MM.1S (cell line): ENCODE results near the gene TTC38.
A peak's percentile ranks its signal among the peaks of the same experiment; 100 is the strongest.

Source experiments
- DNase-seq: peaks from one replicate; pipeline ENCODE4 v3.0.0-alpha.2; 2015
- H2AFZ ChIP-seq: fragments of 300-600 bp; sonication (generic); 2 replicates; pipeline ENCODE4 v1.6.0; 2016; ENCODE audit warnings: antibody characterized with exemption, low read length
- H3F3A ChIP-seq: fragments of 300-600 bp; sonication (generic); 2 replicates; pipeline ENCODE4 v1.6.1; 2016; ENCODE audit warnings: mild to moderate bottlenecking, antibody characterized with exemption, low read length, moderate library complexity, mixed read lengths; ENCODE audit not compliant: insufficient read depth
- H3K27ac ChIP-seq: fragments of 300-600 bp; sonication (generic); 2 replicates; pipeline ENCODE4 v1.5.1; 2016; ENCODE audit warnings: mild to moderate bottlenecking, low read length
- H3K27me3 ChIP-seq: fragments of 300-600 bp; sonication (generic); replicated peaks from 2 replicates; pipeline ENCODE4 v1.6.0; 2016; ENCODE audit warnings: low read length; ENCODE audit not compliant: insufficient read depth
- H3K36me3 ChIP-seq: fragments of 300-600 bp; sonication (generic); replicated peaks from 2 replicates; pipeline ENCODE4 v1.6.1; 2016; ENCODE audit warnings: mild to moderate bottlenecking, low read length, mixed read lengths; ENCODE audit not compliant: insufficient read depth
- H3K4me1 ChIP-seq: fragments of 300-600 bp; sonication (generic); 2 replicates; pipeline ENCODE4 v1.6.1; 2016; ENCODE audit warnings: low read length, mixed read lengths
- H3K4me2 ChIP-seq: fragments of 300-600 bp; sonication (generic); 2 replicates; pipeline ENCODE4 v1.6.0; 2016; ENCODE audit warnings: low read depth, low read length
- H3K4me3 ChIP-seq: fragments of 300-600 bp; sonication (generic); 2 replicates; pipeline ENCODE4 v1.5.1; 2016; ENCODE audit warnings: low read length, mixed read lengths
- H3K79me2 ChIP-seq: fragments of 300-600 bp; sonication (generic); 2 replicates; pipeline ENCODE4 v1.6.1; 2016; ENCODE audit warnings: mixed run types, low read length, mixed read lengths
- H3K9ac ChIP-seq: fragments of 300-600 bp; sonication (generic); 2 replicates; pipeline ENCODE4 v1.6.1; 2016; ENCODE audit warnings: low read length, mixed read lengths
- H3K9me2 ChIP-seq: fragments of 300-600 bp; sonication (generic); replicated peaks from 2 replicates; pipeline ENCODE4 v1.6.1; 2016; ENCODE audit warnings: mild to moderate bottlenecking, low read length, mixed read lengths; ENCODE audit not compliant: insufficient read depth
- H3K9me3 ChIP-seq: fragments of 300-600 bp; sonication (generic); replicated peaks from 2 replicates; pipeline ENCODE4 v1.6.1; 2016; ENCODE audit warnings: mild to moderate bottlenecking, low read length, mixed read lengths; ENCODE audit not compliant: insufficient read depth
- H4K20me1 ChIP-seq: fragments of 300-600 bp; sonication (generic); 2 replicates; pipeline ENCODE4 v1.6.1; 2016; ENCODE audit warnings: mild to moderate bottlenecking, low read length, moderate library complexity, mixed read lengths; ENCODE audit not compliant: insufficient read depth
- EZH2 ChIP-seq: fragments of 300-600 bp; sonication (generic); optimal IDR thresholded peaks from 2 replicates; pipeline ENCODE3; 2017; ENCODE audit warnings: low read depth, mild to moderate bottlenecking, antibody characterized with exemption, low read length, mixed read lengths
- EZH2phosphoT487 ChIP-seq: fragments of 300-600 bp; sonication (generic); IDR thresholded peaks from 2 replicates; pipeline ENCODE4 v1.6.1; 2018; ENCODE audit warnings: antibody characterized with exemption, low read length
- TF ChIP-seq, protein P1 (sequence below): fragments of 300-600 bp; sonication (generic); IDR thresholded peaks from 2 replicates; pipeline ENCODE4 v1.5.1; 2016; ENCODE audit warnings: antibody characterized with exemption, low read length, mixed read lengths

Gene TTC38

DNA sequence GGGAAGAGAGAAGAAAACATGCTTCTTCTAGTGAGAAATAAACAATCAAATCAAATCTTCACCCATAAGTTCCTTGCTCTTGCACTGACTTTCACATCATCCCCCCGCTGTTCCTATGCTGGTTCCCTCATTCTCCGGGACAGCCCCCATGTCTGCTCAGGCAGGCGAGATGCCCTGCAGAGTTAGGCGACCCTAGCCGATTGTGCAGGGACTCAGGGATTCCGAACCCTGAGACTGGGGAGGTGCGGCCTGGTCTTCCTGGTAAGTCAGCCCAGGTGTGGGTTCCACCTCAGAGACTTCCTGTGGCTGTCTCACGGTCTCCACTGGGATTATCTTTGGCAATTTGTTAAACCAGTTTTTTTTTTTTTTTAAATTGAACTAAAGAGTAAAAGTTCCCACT lies 6.6 kb downstream of the TTC38 start:
- H3K36me3 ChIP-seq, result no peaks in the 10 kb centered on the region
- no peaks in the 10 kb centered on the region for H3F3A ChIP-seq
- H3K27me3 ChIP-seq, result no peaks in the 10 kb centered on the region
- no peaks in the 10 kb centered on the region for H3K4me1 ChIP-seq
- no peak overlapping the region for H3K9ac ChIP-seq
- no peaks in the 10 kb centered on the region for H3K9me2 ChIP-seq
- no peaks in the 10 kb centered on the region for H3K9me3 ChIP-seq
- H3K4me3 ChIP-seq, result no peak overlapping the region
- TF ChIP-seq EZH2phosphoT487 (no peak), EZH2 (no peak)
- no peak overlapping the region for H3K27ac ChIP-seq
- H3K79me2 ChIP-seq, result no peaks in the 10 kb centered on the region
- H3K4me2 ChIP-seq, result no peak overlapping the region
- no peaks in the 10 kb centered on the region for H4K20me1 ChIP-seq
- no peak overlapping the region for H2AFZ ChIP-seq
- DNase-seq, result no peak

DNA sequence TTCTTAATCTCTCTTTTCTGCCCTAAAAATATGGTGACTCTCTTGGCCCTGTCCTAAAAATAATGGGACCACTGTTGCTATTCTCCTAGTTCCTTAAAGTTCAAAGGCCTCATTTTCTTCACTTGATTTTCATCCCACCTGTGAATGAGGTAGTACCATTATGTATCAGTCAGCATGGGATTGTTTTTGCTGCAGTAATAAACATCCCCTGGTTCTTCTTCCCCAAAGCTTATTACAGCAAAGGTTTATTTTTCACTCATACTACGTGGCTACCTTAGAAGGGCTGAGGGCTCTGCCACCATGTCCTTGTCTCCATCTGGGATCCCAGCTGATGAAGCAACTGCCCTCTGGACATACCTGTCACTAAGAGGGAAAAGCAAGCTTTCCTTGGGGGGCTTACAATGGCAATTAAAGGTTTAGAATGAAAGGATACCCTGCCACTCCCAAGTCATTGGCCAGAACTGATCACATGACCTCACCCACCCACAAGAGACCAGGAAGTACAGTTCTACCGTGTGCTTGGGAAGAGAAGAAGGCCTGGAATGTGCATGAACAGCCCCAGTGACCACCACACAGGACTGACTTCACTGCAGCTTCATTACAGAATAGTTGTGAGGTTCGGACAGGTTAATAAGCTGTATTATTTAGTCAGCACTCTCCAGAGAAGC lies 7.8 kb downstream of the TTC38 start:
- DNase-seq, result no peak
- Histone ChIP-seq H4K20me1 (no peaks in the 10 kb centered on the region), H3K9ac (no peak overlapping the region), H2AFZ (peak overlapping the region; percentile 58; the same call in 1 of the 2 replicates), H3K27ac (no peak overlapping the region), H3K9me2 (no peaks in the 10 kb centered on the region), H3F3A (no peaks in the 10 kb centered on the region), H3K4me2 (no peak overlapping the region), H3K79me2 (no peaks in the 10 kb centered on the region), H3K27me3 (no peaks in the 10 kb centered on the region), H3K4me3 (no peak overlapping the region), H3K4me1 (no peaks in the 10 kb centered on the region), H3K9me3 (no peaks in the 10 kb centered on the region), H3K36me3 (no peaks in the 10 kb centered on the region)
- TF ChIP-seq EZH2 (no peak), EZH2phosphoT487 (no peak)
- TF ChIP-seq, protein P1, sequence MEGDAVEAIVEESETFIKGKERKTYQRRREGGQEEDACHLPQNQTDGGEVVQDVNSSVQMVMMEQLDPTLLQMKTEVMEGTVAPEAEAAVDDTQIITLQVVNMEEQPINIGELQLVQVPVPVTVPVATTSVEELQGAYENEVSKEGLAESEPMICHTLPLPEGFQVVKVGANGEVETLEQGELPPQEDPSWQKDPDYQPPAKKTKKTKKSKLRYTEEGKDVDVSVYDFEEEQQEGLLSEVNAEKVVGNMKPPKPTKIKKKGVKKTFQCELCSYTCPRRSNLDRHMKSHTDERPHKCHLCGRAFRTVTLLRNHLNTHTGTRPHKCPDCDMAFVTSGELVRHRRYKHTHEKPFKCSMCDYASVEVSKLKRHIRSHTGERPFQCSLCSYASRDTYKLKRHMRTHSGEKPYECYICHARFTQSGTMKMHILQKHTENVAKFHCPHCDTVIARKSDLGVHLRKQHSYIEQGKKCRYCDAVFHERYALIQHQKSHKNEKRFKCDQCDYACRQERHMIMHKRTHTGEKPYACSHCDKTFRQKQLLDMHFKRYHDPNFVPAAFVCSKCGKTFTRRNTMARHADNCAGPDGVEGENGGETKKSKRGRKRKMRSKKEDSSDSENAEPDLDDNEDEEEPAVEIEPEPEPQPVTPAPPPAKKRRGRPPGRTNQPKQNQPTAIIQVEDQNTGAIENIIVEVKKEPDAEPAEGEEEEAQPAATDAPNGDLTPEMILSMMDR, result no peak

DNA sequence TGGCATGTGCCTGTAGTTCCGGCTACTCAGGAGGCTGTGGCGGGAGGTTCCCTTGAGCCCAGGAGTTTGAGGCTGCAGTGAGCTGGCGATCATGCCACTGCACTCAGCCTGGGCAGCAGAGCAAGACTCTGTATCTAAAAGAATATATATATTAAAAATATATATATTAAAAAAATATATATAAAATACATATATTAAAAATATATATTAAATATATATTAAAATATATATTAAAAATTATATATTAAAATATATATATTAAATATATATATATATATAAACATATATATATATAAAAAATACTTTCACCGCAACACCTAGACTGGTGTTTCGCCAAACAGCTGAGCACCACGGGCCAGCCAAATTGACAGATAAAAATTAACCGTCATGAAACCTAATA lies 8.8 kb downstream of the TTC38 start:
- no peak overlapping the region for H3K4me3 ChIP-seq
- no peak overlapping the region for H3K4me2 ChIP-seq
- H3K4me1 ChIP-seq, result no peaks in the 10 kb centered on the region
- H3K27ac ChIP-seq, result no peak overlapping the region
- H3K9me2 ChIP-seq, result no peaks in the 10 kb centered on the region
- no peaks in the 10 kb centered on the region for H3K9me3 ChIP-seq
- TF ChIP-seq EZH2phosphoT487 (no peak), EZH2 (no peak)
- TF ChIP-seq, protein P1, result no peak
- no peak overlapping the region for H3K9ac ChIP-seq
- no peaks in the 10 kb centered on the region for H3K27me3 ChIP-seq
- H2AFZ ChIP-seq, result no peak overlapping the region
- no peak for DNase-seq
- H3F3A ChIP-seq, result no peaks in the 10 kb centered on the region
- H4K20me1 ChIP-seq, result no peaks in the 10 kb centered on the region
- H3K79me2 ChIP-seq, result no peaks in the 10 kb centered on the region
- no peaks in the 10 kb centered on the region for H3K36me3 ChIP-seq
